HG02642 (cell line): ENCODE measurements around the gene CACNA1C.

Experiments used
- ATAC-seq: cut with Tn5 transposase; IDR thresholded peaks from one replicate; pipeline ENCODE4 v1.9.1; 2021; ENCODE audit warnings: mild to moderate bottlenecking; ENCODE audit not compliant: unreplicated experiment, poor library complexity

The CACNA1C gene

DNA sequence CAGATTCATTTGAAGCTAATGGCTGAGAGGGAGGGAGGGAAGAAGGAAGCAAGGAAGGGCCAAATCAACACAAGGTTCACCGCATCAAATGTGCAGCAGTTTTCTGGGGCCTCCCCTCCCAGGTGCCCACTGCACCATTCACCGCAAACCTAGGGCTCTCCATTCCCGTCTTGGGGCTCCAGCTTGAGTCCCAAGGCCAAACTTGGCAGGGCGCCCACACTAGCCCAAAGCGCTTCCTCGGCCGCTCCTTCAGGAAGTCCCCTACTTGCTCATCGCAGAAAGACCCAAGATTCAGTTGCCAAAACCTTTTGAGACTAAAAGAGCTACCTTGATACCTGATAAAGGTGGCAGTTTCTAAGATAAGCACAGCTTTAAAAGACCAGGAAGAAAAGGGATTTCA is 601.5 kb downstream of the CACNA1C start:
- no peak for ATAC-seq

DNA sequence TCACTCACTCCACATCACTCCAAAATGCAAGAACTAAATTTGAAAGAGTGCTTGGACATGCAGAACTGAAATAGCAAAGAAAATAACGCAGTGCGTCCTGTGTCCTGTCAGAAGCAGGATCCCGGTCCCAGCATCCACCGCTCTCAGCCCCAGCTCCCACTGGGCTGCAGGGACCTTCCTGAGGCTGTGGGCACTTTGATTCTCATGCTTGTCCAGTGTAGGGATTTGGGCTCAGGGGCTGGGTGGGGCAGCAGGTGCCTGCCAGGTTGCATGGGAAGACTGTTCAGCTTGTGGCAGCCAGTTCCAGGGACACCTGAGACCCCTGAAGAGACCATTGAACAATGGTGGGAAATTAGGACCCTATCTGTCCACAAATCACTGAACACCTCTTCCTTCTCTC is 602.0 kb downstream of the CACNA1C start:
- ATAC-seq, result no peak

DNA sequence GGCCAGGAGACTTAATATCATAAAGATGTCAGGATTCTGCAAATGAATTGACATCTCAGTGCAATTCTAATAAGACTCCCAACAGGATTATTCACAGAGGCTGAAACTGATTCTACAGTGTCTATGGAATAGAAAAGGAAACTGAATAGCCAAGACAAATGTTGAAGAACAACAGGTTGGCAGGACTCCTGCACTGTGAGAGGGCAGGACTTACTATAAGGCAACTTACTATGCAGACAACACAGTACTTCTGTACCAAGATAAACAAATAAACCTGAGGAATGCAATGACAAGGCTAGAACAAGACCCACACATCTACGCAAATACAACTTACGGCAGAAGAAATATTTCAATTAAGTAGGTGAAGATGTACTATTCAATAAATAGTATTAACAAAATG is 609.7 kb downstream of the CACNA1C start:
- no peak for ATAC-seq

GRCh38 chr12:2664721-2665577 is 612.2 kb downstream of the CACNA1C start:
- no peak for ATAC-seq

- ATAC-seq, result no peak
Observed at GRCh38 chr12:2666411-2666810, 613.6 kb downstream of the CACNA1C start.

DNA sequence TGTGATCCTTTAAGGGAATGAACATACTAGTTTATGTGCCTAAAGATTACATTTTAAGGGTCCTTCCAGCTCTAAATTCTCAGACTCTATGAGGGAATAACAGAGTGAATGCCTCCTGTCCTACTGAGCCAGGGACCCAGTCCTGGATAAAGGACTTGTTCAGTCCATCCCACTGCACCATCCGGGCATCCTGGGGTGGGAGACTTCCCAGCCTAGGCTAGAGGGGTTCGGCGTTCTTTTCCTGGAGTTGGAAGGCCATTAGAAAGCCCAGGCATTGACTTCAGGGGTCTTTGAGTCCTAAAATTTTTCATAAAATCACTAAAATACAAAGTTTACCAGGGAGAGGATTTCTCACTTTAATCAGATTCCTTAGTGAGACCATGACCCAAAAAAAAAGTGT is 614.1 kb downstream of the CACNA1C start:
- ATAC-seq, result no peak

- ATAC-seq, result no peak
Observed at GRCh38 chr12:2667716-2668440, 615.1 kb downstream of the CACNA1C start.

DNA sequence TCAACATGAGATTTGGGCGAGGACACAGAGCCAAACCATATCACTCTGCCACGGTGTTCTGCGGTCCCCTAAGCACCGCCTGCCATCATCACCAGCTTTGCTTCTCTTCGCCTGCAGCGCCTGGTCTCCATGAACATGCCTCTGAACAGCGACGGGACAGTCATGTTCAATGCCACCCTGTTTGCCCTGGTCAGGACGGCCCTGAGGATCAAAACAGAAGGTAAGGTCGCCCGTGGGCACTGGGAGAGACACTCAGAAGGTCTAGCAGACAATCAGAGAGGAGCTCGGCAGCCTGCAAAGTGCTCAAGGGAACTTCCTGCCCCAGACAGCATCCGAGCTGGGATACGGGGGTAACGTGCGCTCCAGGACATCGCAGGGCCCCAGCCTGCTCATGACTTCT is 616.0 kb downstream of the CACNA1C start:
- ATAC-seq, result no peak

GRCh38 chr12:2669560-2669959 is 616.8 kb downstream of the CACNA1C start:
- no peak for ATAC-seq

- ATAC-seq, result no peak
Observed at GRCh38 chr12:2672863-2673262, 620.1 kb downstream of the CACNA1C start.

DNA sequence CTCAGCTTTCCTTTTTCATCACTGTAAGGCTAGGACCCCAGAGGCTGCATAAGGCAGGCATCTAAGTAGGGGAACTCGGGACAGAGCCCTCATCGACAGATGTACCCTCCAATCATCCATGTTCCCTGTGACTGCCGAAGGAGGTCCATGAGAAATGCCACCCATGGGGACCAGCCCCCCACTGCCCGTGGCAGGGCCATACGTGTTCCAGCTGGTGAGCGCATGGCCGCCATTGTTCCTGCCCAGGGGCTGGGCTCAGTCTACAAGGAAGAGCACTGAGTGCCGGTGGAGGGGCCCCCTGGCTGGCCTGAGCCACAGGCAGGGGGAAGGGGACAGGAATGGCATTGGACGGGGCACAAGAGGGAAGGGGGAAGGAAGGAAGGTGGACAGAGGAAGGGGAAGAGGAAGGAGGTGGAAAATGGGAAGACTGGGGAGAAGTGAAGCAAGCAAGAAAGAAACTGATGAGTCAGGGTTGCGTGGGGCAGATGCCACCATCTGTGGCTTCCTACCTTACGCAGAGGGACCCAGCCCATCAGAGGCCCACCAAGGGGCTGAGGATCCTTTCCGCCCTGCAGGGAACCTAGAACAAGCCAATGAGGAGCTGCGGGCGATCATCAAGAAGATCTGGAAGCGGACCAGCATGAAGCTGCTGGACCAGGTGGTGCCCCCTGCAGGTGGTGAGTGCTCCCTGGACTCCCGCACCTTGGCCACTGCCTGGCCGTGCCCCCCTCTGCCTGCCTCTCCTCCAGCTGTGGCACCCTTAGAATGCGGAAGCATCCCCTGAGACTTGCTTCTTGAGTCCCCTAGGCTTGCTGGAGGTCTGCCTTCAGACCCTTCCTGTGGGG is 621.4 kb downstream of the CACNA1C start:
- ATAC-seq, result no peak

- ATAC-seq, result no peak
Observed at GRCh38 chr12:2675776-2676175, 623.0 kb downstream of the CACNA1C start.

DNA sequence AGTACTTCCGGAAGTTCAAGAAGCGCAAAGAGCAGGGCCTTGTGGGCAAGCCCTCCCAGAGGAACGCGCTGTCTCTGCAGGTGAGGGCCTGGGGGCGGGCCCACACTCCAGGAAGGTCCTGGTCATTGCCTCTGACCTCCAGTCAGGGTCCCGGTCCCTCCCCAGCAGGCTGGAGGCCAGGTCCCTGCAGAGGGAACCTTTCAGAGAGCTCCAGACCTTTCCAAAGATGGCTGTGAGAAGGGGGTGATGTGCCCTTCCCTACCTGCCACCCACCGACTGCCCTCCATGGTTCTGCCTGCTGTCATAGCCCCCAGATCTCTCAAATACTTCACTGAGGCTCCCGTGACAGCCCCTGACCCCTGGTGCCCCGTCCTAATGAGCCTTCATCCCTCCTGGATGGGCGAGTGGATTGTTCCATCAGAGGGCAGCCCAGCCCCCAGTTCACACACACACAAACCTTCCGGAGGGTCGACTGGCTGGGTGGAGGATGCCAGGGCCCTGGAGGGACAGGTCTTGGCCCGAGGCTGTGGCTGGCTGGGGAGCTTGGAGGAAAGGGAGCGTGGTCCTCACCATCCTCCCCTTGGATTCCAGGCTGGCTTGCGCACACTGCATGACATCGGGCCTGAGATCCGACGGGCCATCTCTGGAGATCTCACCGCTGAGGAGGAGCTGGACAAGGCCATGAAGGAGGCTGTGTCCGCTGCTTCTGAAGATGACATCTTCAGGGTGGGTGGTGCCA is 624.5 kb downstream of the CACNA1C start:
- no peak for ATAC-seq

DNA sequence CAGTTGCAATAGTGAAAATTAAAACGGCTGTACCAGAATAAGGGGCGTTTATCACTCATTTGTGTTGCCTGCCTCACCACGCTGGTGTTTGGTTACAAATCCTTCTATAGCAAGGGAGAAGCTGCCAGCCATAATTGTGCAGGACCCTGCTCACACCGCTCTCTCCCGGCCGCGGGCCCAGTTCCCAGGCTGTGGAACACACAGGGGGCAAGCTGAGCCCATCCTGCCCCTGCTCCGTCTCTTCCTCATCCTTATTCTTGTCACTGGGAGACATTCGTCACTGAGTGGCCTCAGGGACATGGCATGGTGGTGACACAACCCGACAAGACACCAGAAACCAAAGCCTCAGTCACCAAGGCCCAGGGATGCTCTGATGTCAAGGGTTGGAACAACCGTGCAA is 625.6 kb downstream of the CACNA1C start:
- ATAC-seq, result no peak

- ATAC-seq, result no peak
Observed at GRCh38 chr12:2679068-2679815, 626.5 kb downstream of the CACNA1C start.

- ATAC-seq, result no peak
Observed at GRCh38 chr12:2679816-2680675, 627.3 kb downstream of the CACNA1C start.

DNA sequence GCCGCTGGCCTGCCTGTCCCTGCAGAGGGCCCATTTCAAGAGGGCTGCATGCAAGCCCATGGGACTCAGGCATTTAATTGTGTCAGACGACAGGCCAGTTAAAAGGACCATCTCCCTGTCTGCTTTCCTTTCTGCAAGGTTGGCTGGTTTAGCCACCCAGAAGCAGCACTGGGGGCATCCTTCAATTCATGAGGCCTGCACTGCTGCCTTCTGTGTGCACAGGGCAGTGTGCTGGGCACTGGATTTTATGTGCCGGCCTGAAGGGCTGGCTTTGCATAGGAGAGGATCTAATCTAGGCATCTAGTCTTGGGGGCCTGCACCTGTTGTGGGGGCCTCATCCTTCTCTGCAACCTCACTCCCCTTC is 627.9 kb downstream of the CACNA1C start:
- ATAC-seq, result no peak

DNA sequence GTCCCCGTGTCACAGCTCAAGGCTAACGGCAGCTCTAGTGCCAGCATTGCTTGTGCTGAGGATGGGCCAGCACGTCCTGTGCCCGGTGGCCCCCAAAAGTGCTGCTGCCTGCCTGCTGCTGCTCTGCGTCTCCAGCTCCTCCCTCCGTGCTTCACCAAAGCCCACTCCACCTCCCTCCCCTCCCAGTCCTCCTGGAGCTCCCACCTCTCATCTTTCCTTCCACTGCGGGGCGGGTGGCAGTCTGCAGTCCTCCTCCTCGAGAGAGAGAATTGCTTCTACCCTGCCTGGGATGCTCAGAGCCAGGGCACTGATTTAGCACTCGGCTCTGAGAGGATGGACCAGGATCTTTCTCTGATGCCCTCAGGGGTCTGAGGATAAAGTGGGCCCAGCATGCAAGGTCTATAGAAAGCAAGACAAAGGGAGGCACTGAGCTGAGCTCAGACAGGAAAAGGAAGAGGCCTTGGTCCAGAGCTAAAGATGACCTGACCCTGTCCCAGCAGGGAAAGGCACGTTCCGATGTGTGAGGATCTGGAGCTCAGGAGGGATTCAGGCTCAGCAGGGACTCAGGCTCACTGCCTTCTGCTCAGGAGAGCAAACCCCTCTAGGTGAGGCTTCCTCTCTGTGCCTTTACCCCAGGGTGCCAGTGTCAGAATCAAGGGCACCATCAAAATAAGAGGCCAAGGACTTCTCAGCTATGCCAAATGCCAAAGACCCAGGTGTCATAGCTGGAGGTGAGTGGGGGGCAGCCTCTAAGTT is 628.8 kb downstream of the CACNA1C start:
- ATAC-seq, result no peak
